GM19397 (cell line): ENCODE measurements around the gene KAT8.
A peak's percentile ranks its signal among the peaks of the same experiment; 100 is the strongest.

Source experiments
- ATAC-seq: cut with Tn5 transposase; IDR thresholded peaks from one replicate; pipeline ENCODE4 v1.9.1; 2021; ENCODE audit warnings: mild to moderate bottlenecking, moderate library complexity; ENCODE audit not compliant: unreplicated experiment

Gene KAT8

DNA sequence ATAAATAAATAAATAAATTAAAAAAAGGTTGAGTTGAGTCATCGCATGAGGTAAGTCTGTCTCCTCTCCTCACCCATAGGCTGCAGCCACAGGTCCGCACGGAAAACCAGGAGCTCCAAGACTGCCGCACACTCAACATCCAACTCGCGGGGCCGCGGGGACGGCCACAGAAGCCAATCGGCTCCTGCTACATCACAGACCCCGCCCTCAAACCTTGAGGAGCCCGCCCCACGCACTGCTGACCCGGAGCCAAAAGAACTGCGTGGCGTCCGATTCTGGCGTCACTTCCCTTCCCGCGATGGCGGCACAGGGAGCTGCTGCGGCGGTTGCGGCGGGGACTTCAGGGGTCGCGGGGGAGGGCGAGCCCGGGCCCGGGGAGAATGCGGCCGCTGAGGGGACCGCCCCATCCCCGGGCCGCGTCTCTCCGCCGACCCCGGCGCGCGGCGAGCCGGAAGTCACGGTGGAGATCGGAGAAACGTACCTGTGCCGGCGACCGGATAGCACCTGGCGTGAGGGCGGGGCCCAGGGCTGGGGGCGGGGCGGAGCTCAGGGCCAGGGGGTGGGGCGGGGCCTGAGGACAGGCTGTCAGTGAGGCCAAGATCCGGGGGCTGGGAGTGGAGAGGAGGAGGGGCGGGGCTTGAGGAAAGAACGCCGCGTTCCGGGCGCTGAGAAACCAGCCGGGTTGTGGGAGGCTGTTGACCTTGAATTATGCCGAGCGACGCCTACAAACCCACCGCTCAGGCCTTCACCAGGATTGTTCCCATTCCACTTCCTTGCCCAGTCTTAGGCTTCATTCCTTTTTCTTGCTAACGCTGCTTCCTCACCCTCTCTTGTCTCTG is at the start of gene KAT8:
Gene KAT8, plus strand, starts transcription at position 281 of the 839 bp plus-strand sequence. Its CDS starts 18 bp downstream, at position 299.
- peak; percentile 88 for ATAC-seq

DNA sequence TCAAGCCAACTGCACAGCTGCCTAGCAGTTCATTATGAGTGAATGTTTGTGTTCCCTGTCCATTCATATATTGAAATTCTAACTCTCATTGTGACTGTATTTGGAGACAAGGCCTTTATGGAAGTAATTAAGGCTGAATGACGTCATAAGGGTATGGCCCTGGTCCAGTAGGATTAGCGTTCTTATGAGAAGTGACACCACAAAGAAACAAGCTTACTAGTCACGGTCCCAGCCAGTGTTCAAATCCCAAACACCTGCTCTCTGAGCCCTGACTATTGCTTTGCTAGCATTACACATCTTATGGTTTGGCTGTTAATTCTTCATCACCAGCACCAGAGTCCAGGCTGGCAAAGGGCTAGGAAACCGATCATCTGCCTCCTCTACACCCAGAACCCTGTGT is 45.6 kb upstream of the KAT8 start:
- no peak for ATAC-seq

DNA sequence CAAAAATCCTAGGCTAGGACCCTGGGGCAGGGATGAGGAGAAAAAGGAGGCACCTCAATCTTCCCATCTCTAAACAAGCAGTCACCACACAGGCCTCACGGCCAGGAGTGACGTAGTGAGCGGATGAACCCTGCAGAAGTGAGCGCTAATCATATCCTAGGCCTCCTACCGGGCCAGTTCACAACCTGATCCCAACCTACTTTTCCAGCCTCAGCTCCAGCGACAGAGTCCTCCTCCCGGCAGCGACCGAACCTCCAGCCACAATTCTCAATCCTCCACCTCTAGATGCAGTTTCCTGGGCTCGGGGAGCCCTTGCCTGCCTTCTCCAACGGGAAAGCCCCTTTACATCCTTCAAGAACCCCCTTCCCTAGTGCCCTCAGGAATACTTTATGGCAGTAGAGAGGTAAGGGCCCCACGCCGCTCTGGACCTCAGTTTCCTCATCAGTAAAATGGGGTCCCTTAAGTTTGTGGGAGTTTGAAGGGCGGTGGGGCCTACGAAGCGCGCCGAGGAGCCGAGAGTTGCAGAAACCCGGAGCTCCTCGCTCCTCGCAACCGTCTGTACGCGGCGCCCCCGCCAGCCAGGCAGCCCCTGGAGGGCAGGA is 44.8 kb upstream of the KAT8 start:
- no peak for ATAC-seq

DNA sequence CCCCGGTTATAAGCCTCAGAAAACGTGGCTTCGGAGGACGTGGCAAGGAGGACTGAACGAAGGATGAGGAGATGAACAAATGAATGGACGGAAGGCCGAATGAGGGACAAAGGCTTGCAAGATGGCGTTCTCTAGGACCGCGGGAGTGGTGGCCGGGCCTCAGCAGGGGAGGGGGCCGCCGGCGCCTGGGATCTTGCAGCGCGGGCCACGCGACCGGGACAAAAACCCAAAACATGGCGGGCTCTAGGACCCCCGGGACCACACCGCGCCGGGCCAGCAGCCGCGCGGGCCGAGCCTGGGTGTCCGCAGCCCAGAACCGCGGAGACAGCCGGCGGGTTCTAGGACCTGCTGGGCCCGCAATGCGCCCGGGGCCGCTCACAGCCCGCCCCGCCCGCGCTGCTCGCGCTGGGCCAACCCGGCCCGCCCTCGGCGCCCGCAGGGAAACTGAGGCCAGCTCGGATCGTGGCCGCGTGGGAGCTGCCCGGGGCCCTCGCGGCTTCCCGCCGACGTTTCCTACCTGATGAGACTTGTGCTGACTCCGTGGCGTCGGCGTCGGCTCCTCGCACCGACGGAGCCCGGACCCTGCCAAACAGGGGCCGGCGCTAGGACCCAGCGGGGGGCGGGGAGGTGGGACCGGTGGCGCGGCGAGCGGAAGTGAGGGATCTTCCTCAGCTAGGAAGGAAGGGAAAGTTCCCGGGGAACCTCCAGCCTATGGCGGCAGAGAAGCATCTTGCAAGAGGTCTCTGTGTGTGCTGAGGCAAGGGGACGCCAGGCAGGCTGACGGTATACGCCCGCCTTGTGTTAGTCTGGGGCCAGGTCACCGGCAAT is 44.1 kb upstream of the KAT8 start:
- ATAC-seq = peak; percentile 55

DNA sequence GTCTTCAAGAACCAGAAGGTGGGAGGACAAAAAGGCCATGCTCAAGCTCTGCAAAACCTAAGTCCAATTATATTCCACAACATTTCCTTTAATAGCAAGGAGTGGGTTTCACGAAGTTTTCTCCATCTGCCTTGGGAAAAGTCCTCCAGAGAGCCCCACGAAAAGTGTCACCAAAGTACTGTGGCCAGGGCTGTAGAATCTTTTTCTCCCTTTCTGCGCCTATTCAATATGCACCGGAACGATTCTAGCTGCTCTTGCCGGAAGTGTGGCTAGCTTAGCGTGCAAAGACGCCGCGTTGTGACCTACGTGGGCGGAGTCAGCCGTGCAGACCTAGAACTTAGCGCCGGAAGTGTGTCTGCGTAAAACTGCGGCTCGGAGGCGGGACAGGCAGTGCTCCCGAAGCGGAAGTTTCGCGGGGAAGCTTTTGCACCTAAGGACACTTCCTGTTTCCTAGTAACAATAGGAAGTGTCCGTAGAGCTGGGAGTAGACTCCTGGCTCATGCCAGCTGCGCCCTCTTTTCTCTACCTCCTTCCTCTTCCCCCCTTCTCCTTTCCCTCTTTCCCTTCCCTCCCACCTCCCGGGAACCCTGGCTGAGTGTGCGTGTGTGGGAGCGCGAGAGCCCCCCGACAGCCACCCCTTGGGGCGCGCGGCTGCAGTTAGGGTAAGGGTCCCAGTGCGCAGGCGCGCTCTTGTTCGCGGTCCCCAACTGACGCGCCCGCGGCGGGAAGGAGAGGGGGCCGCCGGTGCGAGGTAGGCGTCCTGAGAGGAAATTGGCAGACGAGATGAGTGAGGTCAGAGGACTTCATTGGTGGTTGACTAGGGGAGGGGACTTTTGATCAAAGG is 43.3 kb upstream of the KAT8 start, which contains the start of the genes ZNF646 and ZNF668:
Gene ZNF646, plus strand, starts transcription at position 453 of the 844 bp plus-strand sequence. CDS start 1,903 bp downstream, outside the sequence.
Gene ZNF668, minus strand, starts transcription at position 271 of the 844 bp plus-strand sequence. CDS start 9,781 bp downstream, outside the sequence.
- ATAC-seq = peak; percentile 73

DNA sequence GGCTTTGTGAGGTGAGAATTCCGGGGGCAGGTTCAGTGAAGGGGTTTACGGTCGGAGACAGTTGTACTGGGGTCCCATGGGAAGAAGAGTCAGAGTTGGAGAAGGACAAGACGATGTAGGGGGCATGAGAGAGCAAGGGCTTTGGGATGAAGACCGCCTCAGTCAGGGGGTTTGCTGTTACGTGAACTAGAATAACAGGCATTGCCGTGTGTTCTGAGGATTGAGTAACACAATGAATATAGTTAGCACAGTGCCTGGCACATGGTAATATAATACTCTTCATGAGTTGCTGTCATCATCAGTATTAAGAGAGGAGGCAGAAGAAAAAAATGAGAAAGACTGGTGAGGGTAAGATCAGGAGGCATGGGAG is 42.7 kb upstream of the KAT8 start:
- no peak for ATAC-seq

DNA sequence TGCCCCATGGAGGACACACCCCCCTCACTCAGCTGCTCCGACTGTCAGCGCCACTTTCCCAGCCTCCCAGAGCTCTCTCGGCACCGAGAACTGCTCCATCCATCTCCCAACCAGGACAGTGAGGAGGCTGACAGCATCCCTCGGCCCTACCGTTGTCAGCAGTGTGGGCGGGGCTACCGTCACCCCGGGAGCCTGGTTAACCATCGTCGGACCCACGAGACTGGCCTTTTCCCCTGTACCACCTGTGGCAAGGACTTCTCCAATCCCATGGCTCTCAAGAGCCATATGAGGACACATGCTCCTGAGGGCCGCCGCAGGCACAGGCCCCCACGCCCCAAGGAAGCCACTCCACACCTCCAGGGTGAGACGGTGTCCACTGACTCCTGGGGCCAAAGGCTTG is 41.1 kb upstream of the KAT8 start:
- no peak for ATAC-seq

DNA sequence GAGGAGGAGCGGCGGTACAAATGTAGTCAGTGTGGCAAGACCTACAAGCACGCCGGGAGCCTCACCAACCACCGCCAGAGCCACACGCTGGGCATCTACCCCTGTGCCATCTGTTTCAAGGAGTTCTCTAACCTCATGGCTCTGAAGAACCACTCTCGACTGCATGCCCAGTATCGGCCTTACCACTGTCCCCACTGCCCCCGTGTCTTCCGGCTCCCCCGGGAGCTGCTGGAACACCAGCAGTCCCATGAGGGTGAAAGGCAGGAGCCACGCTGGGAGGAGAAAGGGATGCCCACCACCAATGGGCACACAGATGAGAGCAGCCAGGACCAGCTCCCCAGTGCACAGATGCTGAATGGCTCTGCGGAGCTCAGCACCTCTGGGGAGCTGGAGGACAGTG is 40.4 kb upstream of the KAT8 start:
- no peak for ATAC-seq

DNA sequence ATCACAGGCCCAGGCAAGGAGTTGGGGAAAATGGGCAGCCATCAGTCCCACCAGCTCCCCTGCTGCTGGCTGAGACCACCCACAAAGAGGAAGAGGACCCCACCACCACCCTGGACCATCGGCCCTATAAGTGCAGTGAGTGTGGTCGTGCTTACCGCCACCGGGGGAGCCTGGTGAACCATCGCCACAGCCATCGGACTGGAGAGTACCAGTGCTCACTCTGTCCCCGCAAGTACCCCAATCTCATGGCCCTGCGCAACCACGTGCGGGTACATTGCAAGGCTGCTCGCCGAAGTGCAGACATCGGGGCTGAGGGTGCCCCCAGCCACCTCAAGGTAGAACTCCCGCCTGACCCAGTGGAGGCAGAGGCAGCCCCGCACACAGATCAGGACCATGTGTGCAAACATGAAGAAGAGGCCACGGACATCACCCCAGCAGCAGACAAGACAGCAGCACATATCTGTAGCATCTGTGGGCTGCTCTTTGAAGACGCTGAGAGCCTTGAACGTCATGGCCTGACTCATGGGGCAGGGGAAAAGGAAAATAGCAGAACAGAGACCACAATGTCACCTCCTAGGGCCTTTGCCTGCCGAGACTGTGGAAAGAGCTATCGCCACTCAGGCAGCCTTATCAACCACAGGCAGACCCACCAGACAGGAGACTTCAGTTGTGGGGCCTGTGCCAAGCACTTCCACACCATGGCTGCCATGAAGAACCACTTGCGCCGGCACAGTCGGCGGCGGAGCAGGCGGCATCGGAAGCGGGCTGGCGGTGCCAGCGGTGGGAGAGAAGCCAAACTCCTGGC is 39.7 kb upstream of the KAT8 start:
- no peak for ATAC-seq

DNA sequence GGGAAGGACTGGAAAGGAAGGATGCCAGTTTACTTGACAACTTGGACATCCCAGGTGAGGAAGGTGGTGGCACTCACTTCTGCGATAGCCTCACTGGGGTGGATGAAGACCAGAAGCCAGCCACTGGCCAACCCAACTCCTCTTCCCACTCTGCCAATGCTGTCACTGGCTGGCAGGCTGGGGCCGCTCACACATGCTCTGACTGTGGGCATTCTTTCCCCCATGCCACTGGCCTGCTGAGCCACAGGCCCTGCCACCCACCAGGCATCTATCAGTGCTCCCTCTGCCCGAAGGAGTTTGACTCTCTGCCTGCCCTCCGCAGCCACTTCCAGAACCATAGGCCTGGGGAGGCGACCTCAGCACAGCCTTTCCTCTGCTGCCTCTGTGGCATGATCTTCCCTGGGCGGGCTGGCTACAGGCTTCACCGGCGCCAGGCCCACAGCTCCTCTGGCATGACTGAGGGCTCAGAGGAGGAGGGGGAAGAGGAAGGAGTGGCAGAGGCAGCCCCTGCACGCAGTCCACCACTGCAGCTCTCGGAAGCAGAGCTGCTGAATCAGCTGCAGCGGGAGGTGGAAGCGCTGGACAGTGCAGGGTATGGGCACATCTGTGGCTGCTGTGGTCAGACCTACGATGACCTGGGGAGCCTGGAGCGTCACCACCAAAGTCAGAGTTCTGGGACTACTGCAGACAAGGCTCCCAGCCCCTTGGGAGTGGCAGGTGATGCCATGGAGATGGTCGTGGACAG is 38.7 kb upstream of the KAT8 start:
- no peak for ATAC-seq

DNA sequence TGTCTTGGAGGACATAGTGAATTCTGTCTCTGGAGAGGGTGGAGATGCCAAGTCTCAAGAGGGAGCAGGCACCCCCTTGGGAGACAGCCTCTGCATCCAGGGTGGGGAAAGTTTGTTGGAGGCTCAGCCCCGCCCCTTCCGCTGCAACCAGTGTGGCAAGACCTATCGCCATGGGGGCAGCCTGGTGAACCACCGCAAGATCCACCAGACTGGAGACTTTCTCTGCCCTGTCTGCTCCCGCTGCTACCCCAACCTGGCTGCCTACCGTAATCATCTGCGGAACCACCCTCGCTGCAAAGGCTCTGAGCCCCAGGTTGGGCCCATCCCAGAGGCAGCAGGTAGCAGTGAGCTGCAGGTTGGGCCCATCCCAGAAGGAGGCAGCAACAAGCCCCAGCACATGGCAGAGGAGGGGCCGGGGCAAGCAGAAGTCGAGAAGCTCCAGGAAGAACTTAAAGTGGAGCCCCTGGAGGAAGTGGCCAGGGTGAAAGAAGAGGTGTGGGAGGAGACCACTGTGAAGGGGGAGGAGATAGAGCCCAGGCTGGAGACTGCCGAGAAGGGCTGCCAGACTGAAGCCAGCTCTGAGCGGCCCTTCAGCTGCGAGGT is 38.0 kb upstream of the KAT8 start:
- no peak for ATAC-seq

DNA sequence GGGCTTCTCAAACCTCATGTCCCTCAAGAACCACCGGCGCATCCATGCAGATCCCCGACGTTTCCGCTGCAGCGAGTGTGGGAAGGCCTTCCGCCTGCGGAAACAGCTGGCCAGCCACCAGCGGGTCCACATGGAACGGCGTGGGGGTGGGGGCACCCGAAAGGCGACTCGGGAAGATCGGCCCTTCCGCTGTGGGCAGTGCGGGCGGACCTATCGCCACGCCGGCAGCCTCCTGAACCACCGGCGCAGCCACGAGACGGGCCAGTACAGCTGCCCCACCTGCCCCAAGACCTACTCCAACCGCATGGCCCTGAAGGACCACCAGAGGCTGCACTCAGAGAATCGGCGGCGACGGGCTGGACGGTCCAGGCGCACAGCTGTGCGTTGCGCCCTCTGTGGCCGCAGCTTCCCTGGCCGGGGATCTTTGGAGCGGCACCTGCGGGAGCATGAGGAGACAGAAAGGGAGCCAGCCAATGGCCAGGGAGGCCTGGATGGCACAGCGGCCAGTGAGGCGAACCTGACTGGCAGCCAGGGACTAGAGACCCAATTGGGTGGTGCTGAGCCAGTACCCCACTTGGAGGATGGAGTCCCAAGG is 37.3 kb upstream of the KAT8 start:
- ATAC-seq = no peak

DNA sequence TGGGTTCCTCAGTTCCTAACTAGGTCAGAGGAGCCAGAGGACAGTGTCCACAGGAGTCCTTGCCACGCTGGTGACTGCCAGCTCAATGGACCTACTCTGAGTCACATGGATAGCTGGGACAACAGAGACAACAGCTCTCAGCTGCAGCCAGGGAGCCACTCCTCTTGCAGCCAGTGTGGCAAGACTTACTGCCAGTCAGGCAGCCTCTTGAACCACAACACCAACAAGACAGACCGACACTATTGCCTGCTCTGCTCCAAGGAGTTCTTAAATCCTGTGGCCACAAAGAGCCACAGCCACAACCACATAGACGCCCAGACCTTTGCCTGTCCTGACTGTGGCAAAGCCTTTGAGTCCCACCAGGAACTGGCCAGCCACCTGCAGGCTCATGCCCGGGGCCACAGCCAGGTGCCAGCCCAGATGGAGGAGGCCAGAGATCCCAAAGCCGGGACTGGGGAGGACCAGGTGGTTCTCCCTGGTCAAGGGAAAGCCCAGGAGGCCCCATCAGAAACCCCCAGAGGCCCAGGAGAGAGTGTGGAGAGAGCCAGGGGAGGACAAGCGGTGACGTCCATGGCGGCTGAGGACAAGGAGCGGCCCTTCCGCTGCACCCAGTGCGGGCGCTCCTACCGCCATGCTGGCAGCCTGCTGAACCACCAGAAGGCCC is 36.6 kb upstream of the KAT8 start:
- no peak for ATAC-seq

DNA sequence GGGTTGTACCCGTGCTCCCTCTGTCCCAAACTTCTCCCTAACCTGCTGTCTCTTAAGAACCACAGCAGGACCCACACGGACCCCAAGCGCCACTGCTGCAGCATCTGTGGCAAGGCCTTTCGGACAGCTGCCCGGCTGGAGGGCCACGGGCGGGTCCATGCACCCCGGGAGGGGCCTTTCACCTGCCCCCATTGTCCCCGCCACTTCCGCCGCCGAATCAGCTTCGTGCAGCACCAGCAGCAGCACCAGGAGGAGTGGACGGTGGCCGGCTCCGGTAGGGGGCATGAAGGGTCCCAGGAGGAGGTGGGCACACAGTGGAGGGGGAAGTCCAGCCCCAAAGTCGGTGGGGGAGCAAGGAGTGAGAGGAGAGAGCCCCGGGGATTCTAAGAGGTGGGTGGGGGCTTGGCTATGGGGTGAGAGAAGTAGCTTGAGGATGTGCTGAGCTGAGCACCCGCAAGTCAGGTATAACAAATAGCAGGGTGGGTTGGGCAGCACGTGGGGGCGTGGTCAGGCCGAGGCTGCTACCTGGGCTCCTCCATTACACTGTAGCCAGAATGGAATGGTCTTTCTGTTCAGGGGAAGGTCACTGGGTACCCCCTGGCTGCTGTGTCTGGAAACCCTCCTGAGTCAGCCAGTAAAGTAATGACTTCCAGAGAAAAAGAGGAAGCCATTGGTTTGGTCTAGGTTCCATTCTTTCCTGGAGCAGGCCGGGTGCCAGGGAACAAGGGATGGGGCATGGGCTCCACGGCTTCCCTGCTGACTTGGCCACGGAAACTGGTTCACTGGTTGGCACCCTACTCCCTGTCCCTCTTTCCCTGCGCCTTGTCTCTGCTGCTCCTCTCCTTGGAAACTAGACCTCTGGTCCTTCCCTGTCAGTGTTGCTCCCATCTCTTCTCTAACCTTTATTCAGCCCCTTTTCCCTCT is 35.8 kb upstream of the KAT8 start:
- ATAC-seq = no peak

DNA sequence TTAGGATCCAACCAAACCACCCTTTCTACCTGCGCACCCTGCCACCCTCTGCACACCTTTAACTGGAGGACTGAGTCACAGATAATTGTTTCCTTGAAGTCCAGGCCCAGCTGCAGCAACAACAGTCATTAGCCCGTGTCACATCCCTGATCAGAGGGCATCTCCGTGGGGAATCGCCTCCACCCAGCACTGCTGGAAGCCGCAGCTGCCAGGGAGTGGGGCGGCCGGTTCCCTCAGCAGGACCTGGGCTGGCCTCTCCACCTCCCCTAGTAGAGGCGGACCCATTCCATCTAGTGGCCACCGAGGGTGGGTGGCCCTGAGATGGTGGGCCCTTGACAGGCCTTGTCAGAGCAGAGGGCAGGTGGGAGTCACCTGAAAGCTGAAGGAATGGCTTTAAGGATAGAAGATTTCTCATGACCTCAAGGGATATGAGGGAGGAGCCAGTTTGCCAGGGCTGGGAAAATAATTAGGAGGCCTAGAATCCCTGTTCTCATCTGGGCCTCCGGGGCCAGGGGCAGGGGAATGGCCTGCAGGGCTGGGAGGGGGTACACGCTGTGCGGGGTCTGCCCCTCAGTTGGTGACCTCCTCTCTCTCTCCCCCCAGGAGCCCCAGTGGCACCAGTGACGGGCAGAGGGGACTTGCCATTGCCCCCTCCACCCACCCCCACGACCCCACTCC is 35.0 kb upstream of the KAT8 start:
- no peak for ATAC-seq

DNA sequence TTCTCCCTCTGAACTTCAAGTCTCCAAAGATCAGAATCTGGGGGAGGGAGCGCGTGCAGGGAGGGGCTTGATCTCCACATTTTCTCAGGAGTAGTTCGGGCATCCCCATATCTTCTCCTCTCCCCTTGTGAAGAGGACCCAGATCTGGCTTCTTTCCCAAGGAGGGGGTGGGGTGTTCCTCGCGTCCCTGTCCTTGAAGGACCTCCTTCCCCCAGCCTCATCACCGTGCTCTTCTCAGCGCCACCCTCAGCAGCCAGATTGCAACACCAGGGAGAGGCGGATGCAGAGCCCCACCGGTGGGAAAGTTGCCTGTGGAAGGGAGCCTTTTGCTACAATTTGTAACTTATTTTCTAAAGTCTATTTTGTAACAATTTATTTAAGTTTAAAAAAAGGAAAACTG is 34.4 kb upstream of the KAT8 start:
- no peak for ATAC-seq
